Stomach (tissue), 9 donors: Measurements from ENCODE around the gene PHYHD1. TPM values are rescaled to one million over a fixed set of nuclear protein-coding genes. Genes with fewer than 3 reads are reported as not detected.
A peak's percentile ranks its signal among the peaks of the same experiment; 100 is the strongest.

Experiments
- DNase-seq, 2 donors: peaks; one replicate each; pipeline versions ENCODE4 v3.0.0 to v3.0.0-alpha.2; 2013 to 2019
- H3K27ac ChIP-seq, 5 donors: fragments of 200-600 bp in 4 of 5; sonication (generic) in 4 of 5; one replicate each; pipeline ENCODE4 v1.5.1; 2013 to 2019; ENCODE audit warnings: mild to moderate bottlenecking in 1 of 5, moderate library complexity in 1 of 5
- H3K27me3 ChIP-seq, 3 donors: fragments of 200-600 bp; sonication (generic); one replicate each; pipeline ENCODE4 v1.5.1; 2017 to 2019; ENCODE audit warnings: mixed run types in 1 of 3
- H3K36me3 ChIP-seq, 4 donors: fragments of 200-600 bp; sonication (generic); 1 replicate in 3 of 4; 2 replicates in 1 of 4; pipeline ENCODE4 v1.5.1; 2016 to 2019
- H3K4me1 ChIP-seq, 4 donors: fragments of 200-600 bp; sonication (generic); one replicate each; pipeline ENCODE4 v1.5.1; 2016 to 2019
- H3K4me3 ChIP-seq, 4 donors: fragments of 200-600 bp; sonication (generic) in 3 of 4; one replicate each; pipeline ENCODE4 v1.5.1; 2016 to 2019; ENCODE audit warnings: mild to moderate bottlenecking in 1 of 4
- H3K9me3 ChIP-seq, 4 donors: fragments of 200-600 bp; sonication (generic); one replicate each; pipeline ENCODE4 v1.5.1; 2016 to 2019
- CTCF ChIP-seq, 7 experiments: fragments of 450-650 bp in 4 of 7; fragments of 200-600 bp in 3 of 7; sonication (generic) in 3 of 7; IDR thresholded peaks; one replicate each; pipeline ENCODE4 v1.5.1; 2016 to 2019; ENCODE audit warnings: antibody characterized with exemption in 7 of 7, control low read depth in 2 of 7, mild to moderate bottlenecking in 1 of 7
- EP300 ChIP-seq: sonication (generic); formaldehyde crosslinking; IDR thresholded peaks from one replicate; pipeline ENCODE4 v1.6.1; 2017; ENCODE audit warnings: antibody characterized with exemption
- POLR2A ChIP-seq, 4 donors: fragments of 450-650 bp; IDR thresholded peaks; one replicate each; pipeline ENCODE4 v1.6.1; 2016; ENCODE audit warnings: antibody characterized with exemption in 4 of 4, control low read depth in 2 of 4, mild to moderate bottlenecking in 1 of 4, moderate library complexity in 1 of 4
- POLR2AphosphoS5 ChIP-seq, 3 donors: sonication (generic); formaldehyde crosslinking; IDR thresholded peaks; one replicate each; pipeline ENCODE4 v1.6.1; 2016; ENCODE audit warnings: antibody characterized with exemption in 3 of 3
- WGBS, 5 donors: extraction: QIAGEN DNeasy Blood & Tissue Kit in 3 of 5; methylation state at CpG; one replicate each; pipeline versions ENCODE4 v1.1.5 to v1.1.7; 2013 to 2018; 5-methylcytosine and 5-hydroxymethylcytosine counted together
- intact Hi-C: fragments of 100-400 bp; cut with DNase I; formaldehyde crosslinking; loops from one replicate; pipeline ENCODE4 v1.15.1; 2023; ENCODE audit warnings: low total_unique reads
- polyA plus RNA-seq, 3 donors: library from polyadenylated mRNA; stranded (reverse); fragments of 200-250 nt; gene quantifications; one replicate each; pipeline ENCODE4 v1.2.3, GENCODE V29; 2013
- total RNA-seq, 5 donors: library from RNA; depleted of rRNA; stranded (reverse); fragments of >200 nt; gene quantifications; one replicate each; pipeline versions ENCODE4 v1.1.0 to v1.2.3, GENCODE V29; 2014 to 2016
- donor health status: healthy with polysubstance abuse.
- donor health status: Bipolar disorder and iron deficiency.
- donor health status: healthy.

Gene PHYHD1
- total and polyA plus RNA-seq, 8 donors = 1.4 to 55.8 (median 30.7) TPM

GRCh38 chr9:128921881-128922763 is 1.3 kb downstream of the PHYHD1 start:
- no peaks in the 10 kb centered on the region for H3K9me3 ChIP-seq
- peak overlapping the region; percentile 52 to 71 (median 58) for H3K4me3 ChIP-seq
- peak overlapping the region; percentile 78 to 95 (median 90) for H3K27ac ChIP-seq
- 3 to 14% (median 8%) methylated on average over 24 to 32 of the region's 32 CpGs for WGBS, 5 donors
- DNase-seq = peak; percentile 55 to 90
- peaks cover 35 to 60% (median 48%) of the 10 kb centered on the region in 4 donors for H3K4me1 ChIP-seq
- H3K36me3 ChIP-seq = peaks cover 0 to 18% (median 13%) of the 10 kb centered on the region in 4 donors
- no peaks in the 10 kb centered on the region for H3K27me3 ChIP-seq
- peak in 1 of 7 experiments; percentile 6 for TF ChIP-seq CTCF (IDR thresholded peaks at IDR 0.05)
- TF ChIP-seq EP300 = no peak
- intact Hi-C loops = no loop called here

GRCh38 chr9:128923493-128923883 is 2.7 kb downstream of the PHYHD1 start:
- intact Hi-C loops = no loop called here
- TF ChIP-seq POLR2A (IDR thresholded peaks at IDR 0.05) (no peak), EP300 (no peak), CTCF (IDR thresholded peaks at IDR 0.05) (no peak), POLR2AphosphoS5 (IDR thresholded peaks at IDR 0.05) (no peak)
- no peak for DNase-seq

GRCh38 chr9:128927731-128928411 is 7.1 kb downstream of the PHYHD1 start:
- H3K27ac ChIP-seq = peak overlapping the region in 2 of 5 donors; percentile 26 to 39

More at GRCh38 chr9:128923493-128923883, 2.7 kb downstream of the PHYHD1 start:
- Histone ChIP-seq H3K4me1 (peaks cover 32 to 66% (median 54%) of the 10 kb centered on the region in 4 donors), H3K27me3 (no peaks in the 10 kb centered on the region), H3K9me3 (no peaks in the 10 kb centered on the region), H3K36me3 (peaks cover 0 to 11% (median 3%) of the 10 kb centered on the region in 4 donors), H3K27ac (peak overlapping the region in 1 of 5 donors; percentile 90), H3K4me3 (no peak overlapping the region)
- WGBS, 5 donors = 82 to 87% (median 83%) methylated on average over 6 of the region's 6 CpGs

More at GRCh38 chr9:128927731-128928411, 7.1 kb downstream of the PHYHD1 start:
- WGBS, 5 donors = 20 to 28% (median 25%) methylated on average over 10 of the region's 10 CpGs
- Histone ChIP-seq H3K9me3 (no peaks in the 10 kb centered on the region), H3K4me1 (peaks cover 0 to 25% (median 19%) of the 10 kb centered on the region in 4 donors), H3K36me3 (peaks cover 0 to 14% (median 0%) of the 10 kb centered on the region in 4 donors), H3K4me3 (no peak overlapping the region), H3K27me3 (no peaks in the 10 kb centered on the region)
- no peak for TF ChIP-seq POLR2A (IDR thresholded peaks at IDR 0.05)
- peak in 5 of 7 experiments; percentile 83 to 95 (median 86) for TF ChIP-seq CTCF (IDR thresholded peaks at IDR 0.05)
- peak in 2 of 3 donors; percentile 34 to 55 for TF ChIP-seq POLR2AphosphoS5 (IDR thresholded peaks at IDR 0.05)
- intact Hi-C loops = loop anchor here (5.0 kb wide), 1 partner anchor 41 kb away; no protein-coding TSS in a partner anchor
- peak; percentile 67 to 80 for DNase-seq
